ENCODE results near the gene MRPL19.
A peak's percentile ranks its signal among the peaks of the same experiment; 100 is the strongest.

Gene MRPL19

GRCh38 chr2:75616406-75616805, 30.2 kb upstream of the MRPL19 start:
- no peak for DNase-seq (ENCODE audit: low spot score)

DNA sequence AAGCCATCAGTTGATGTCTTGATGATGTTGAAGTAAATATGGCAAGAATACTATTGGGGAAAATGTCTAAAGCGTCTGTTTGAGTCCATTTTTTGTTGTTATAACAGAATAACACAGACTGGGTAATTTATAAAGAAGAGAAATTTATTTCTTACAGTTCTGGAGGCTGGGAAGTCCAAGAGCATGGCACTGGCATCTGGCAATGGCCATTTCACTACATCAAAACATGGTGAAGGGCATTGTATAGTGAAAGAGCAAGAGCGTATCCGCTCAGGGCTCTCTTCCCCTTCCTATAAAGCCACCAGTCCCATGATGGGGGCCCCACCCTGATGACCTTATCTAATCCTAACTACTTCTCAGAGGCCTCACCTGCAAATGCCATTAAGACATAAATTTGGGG, 29.6 kb upstream of the MRPL19 start:
- no peak for DNase-seq (ENCODE audit: low spot score)

GRCh38 chr2:75619956-75620740, 26.4 kb upstream of the MRPL19 start:
- no peak for DNase-seq (ENCODE audit: low spot score)

- DNase-seq (ENCODE audit: low spot score): no peak
These were observed 25.4 kb upstream of the MRPL19 start for GRCh38 chr2:75621228-75621627.

DNA sequence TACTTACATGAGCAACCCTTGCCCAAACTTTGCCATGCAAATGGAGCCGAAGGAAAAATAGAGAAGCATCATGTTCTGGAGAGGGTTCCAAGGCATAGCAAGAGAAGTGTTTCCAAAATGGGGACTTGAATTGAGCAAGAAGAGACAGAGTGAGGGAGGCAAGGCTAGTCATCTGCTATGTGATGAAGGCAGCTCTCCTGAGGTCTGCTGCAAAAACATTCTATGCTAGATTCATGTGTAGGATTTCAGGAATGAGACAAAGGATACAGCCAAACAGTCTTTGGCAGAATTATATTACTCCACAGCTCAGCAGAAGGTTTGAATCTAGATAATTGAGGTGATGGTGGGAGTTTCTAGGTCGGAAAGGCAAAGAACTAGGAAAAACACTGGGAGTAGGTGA, 24.1 kb upstream of the MRPL19 start:
- no peak for DNase-seq (ENCODE audit: low spot score)

DNA sequence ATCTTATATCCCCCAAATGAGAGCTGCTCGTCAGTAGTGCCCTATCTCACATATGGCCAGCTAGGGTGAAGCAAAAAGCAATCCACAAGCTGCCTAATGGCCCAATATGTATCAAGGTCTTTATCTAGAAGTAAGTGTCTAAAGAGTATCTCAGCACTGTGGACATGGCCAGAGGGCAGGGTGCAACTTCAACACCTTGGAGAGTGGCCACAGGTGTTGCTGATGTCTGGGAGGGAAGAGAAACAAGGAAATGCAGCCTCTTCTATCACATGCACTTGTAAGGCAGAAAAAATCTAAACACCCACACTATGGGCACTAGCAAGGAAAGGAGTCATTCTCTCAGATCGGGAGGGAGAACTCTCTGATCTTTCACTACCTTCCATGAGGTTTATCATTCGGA, 23.7 kb upstream of the MRPL19 start:
- no peak for DNase-seq (ENCODE audit: low spot score)

GRCh38 chr2:75627902-75628504, 18.6 kb upstream of the MRPL19 start:
- peak; percentile 66 for DNase-seq (ENCODE audit: low spot score)

- DNase-seq (ENCODE audit: low spot score): no peak
These were observed 14.4 kb upstream of the MRPL19 start for GRCh38 chr2:75632091-75632701.

DNA sequence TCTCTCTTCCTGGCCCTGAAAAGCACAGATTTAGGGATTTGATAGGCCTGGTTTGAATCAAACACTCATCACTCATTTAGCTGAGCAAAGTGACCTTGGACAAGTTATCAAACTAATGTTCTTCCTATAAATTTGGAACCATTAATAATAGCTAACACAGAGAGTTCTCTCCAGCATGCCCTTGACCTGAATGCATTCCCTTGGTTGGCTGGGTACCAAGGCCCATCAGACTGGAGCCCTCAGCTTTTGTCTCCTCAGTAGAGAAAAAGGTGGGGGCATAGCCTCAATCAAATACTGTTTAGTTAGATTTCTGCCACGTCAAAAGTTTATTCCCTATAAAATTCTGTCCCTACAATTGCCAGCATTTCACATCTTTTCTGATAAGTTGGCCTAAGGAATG, 13.8 kb upstream of the MRPL19 start:
- DNase-seq (ENCODE audit: low spot score): no peak

DNA sequence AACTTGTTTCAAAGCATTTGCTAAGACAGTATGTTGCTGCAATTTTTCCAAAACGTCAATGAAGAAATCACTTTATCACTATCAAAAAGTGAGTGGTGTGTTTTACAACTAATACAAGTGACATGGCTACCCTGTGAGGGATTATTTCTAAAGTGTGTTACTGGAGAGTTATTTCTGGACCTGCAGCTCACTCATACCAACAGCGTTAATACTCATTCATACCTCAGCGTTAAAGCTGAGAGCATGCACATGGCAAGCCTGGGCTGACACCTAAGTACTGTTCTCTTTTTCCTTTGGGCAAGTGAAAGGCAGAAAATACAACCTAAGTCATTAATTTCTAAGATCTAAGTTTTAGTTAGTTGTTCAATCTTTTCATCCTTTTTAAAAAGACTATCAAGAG, 13.0 kb upstream of the MRPL19 start:
- no peak for DNase-seq (ENCODE audit: low spot score)

DNA sequence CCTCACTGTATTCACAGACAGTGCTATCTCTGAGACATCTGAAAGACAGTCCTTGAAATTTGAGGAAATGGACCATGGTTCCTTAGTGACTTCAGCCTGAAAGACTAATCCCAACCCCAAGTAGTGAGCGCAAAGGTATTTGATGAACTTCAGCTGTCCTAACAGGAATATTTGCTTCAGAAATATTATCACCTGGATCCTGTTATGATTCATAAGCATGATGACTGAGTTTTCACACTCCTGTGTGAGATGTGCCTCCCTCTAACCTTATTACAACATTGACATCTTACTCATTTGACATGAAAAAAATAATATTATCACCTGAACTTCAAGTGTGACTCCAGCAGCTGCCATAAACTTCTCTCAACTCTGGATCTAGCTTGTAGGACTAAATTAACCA, 11.6 kb upstream of the MRPL19 start:
- no peak for DNase-seq (ENCODE audit: low spot score)

DNA sequence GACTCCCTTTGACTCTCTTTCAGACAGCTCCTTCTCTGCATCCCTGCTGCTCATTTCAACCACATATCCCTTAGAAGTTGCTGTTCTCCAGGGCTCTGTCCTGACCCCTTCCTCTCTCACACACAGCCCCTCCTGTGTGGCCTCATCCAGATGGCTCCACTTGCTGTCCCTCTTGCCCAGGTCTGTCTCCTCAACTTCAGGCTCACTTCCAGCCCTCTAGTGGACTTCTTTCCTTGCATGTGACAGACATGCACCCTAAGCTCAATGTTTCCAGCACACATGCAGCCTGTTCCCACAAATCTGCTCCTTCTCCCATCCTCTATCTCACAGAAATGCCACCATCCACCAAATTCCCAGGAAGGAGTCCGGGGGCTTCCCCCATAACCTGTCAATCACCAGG, 9.0 kb upstream of the MRPL19 start:
- DNase-seq (ENCODE audit: low spot score): no peak

GRCh38 chr2:75640621-75641121, 5.9 kb upstream of the MRPL19 start:
- peak; percentile 51 for DNase-seq (ENCODE audit: low spot score)

- DNase-seq (ENCODE audit: low spot score): no peak
These were observed 5.0 kb upstream of the MRPL19 start for GRCh38 chr2:75641587-75641986.

DNA sequence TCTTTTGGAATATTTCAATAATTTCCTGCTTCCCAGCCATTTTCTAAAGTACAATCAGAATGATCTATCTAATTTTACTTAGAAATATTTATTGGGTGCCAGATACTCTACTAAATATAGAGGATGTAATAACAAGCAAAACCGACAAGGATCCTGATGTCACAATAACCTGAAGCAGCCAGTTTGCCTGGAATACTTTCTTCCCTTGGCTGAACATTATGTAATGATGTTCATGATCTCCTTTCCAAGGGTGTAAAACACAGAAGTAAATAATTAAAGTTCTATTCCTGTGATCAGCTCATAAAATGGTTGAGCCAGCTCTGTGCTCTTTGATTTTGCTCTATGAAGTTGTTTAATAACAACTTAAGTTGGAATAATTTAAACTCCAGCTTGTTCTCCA, 2.6 kb upstream of the MRPL19 start:
- no peak for DNase-seq (ENCODE audit: low spot score)

DNA sequence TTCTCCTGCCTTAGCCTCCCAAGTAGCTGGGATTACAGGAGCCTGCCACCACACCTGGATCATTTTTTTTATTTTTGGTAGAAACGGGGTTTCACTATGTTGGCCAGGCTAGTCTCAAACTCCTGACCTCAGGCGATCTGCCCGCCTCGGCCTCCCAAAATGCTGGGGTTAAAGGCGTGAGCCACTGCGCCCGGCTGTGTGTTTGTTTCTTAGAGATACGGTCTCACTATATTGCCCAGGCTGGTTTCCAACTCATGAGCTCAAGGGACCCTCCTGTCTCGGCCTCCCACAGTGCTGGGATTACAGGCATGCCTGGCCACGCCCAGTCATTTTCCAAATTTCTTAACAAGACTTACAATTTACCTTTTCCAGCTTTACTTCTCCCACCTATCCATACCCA, 940 bp upstream of the MRPL19 start:
- no peak for DNase-seq (ENCODE audit: low spot score)

- DNase-seq (ENCODE audit: low spot score): no peak
These were observed 447 bp upstream of the MRPL19 start for GRCh38 chr2:75646090-75646582.

DNA sequence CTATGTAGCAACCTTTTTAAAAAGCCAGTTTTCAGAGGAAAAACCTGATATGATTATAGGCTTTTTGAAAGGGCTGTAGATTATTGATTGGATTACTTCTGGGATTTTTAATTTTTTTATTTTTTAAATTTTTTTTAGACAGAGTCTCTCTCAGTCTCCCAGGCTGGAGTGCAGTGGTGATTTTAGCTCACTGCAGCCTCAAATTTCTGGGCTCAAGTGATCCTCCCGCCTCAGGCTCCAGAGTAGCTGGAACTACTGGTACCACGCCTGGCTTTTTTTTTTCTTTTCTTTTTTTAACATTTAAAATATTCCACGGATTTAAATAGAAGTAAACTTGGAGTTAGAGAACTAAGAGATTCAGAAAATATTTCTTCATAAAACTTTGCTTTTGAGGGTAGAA, 1.2 kb downstream of the MRPL19 start:
- no peak for DNase-seq (ENCODE audit: low spot score)

DNA sequence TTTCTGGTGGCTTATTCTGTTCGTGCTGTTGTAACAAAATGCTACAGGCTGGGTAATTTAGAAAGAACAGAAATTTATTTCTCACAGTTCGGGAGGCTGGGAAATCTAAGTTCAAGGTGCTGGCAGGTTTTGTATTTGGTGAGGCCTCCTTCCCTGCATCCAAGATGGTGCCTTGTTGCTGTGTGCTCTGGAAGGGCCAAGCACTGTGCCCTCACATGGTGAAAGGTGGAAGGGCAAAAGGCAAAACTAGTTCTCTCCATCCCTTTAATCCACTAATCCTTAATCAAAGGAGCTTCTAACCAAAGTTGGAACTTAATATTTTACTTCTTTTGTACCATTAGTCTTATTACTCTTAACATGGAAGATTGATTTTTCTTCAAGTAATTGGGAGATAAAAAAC, 7.4 kb downstream of the MRPL19 start:
- no peak for DNase-seq (ENCODE audit: low spot score)

GRCh38 chr2:75655861-75656260, 9.3 kb downstream of the MRPL19 start:
- DNase-seq (ENCODE audit: low spot score): no peak

DNA sequence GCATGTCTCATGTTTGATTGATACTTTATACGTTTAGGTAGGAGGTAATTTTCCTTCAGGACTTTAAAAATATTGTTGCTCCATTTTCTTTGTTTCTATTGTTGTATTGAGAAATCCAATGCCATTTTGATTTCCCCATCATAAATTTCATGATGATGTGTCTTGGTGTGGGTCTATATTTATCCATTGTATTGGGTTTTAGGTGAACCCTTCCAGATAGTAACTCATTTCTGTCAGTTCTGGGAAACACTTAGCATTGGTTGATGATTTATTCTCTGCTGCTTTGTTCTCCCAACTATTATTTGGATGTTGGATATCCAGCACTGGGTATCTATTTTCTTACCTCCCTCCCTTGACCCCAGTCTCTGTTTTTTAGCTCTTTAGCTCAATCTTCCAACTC, 10.0 kb downstream of the MRPL19 start:
- DNase-seq (ENCODE audit: low spot score): no peak

GRCh38 chr2:75657798-75658197, 11.2 kb downstream of the MRPL19 start:
- DNase-seq (ENCODE audit: low spot score): no peak

GRCh38 chr2:75666911-75667310, 20.3 kb downstream of the MRPL19 start:
- no peak for DNase-seq (ENCODE audit: low spot score)
